ENCODE results near the gene FIGNL1.

Gene FIGNL1, protein sequence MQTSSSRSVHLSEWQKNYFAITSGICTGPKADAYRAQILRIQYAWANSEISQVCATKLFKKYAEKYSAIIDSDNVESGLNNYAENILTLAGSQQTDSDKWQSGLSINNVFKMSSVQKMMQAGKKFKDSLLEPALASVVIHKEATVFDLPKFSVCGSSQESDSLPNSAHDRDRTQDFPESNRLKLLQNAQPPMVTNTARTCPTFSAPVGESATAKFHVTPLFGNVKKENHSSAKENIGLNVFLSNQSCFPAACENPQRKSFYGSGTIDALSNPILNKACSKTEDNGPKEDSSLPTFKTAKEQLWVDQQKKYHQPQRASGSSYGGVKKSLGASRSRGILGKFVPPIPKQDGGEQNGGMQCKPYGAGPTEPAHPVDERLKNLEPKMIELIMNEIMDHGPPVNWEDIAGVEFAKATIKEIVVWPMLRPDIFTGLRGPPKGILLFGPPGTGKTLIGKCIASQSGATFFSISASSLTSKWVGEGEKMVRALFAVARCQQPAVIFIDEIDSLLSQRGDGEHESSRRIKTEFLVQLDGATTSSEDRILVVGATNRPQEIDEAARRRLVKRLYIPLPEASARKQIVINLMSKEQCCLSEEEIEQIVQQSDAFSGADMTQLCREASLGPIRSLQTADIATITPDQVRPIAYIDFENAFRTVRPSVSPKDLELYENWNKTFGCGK

DNA sequence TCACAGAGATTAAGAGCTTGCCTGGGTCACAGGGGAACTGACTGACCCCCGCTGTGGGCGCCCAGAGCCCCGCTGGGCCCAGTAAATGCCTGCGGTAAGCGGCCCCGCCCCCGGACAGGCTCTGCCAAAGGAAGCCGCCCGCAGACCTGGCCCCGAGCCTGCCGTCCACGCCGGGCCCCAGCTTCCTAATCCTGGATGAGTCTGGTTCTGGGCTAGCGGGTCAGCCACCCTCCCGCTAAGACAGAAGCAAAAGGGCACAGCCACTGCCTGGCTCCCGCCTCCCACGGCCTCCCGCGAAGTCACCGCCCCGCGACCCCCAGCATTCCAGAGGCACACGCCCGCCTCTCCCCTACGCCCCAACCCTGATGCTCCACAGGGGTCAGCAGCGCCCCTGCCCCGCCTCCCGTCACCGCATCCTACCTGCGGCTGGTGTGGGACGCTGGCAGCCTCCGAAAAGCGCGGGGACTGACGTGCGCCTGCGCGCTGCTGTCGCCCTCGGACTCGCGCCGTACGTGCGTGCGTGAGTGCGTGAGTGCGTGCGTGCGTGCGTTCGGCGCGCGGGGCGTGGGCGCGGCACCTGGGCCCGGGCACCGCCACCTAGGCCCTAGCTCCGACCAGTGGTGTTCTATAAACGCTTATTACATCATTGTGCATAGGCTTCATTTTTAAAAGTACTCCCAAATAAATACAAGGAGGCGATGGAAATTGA, at the start of gene FIGNL1:
TSS of gene FIGNL1 (minus strand) at position 470 of the 709 bp plus-strand sequence. CDS start 3,063 bp downstream, outside the sequence.
- peak; percentile 90 for DNase-seq (ENCODE audit: low read depth, low spot score)

DNA sequence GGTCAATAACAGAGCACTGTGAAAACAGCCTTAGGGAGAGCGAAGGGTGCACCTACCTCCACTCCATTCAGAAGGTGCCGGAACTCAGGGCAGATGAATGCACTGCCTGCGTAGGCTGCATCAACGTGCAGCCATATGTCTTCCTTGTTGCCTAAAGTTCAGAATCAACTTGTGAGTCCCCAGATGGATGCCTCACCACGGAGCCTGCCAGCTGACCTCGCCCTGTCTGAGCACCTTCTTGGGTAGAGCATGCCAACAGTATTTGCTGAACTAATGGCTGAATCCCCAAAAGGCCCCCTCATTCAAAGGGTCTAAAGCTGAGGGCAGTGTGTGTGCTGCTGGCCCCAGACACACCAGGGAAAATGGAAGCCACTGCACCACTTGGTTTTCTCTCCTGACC, 48.9 kb upstream of the FIGNL1 start:
- DNase-seq (ENCODE audit: low read depth, low spot score): no peak

DNA sequence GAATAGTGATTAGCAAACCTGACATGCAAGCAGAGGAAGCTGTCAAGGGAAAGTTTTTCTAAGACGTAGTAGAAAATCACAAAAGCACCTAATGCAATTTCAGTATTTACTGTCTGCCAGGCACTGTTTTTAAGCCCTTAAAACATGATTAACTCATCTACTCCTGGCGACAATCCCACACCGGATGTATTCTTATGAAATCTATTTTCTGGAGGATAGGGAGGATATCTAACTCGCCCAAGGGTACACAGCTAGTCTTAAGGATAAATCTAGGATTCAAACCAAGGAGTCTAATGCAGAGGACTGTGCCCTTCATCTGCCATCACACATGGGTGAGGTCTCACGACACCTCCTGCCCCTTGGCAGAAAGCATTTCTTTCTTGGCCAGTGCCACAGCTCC, 47.8 kb upstream of the FIGNL1 start:
- DNase-seq (ENCODE audit: low read depth, low spot score): no peak

DNA sequence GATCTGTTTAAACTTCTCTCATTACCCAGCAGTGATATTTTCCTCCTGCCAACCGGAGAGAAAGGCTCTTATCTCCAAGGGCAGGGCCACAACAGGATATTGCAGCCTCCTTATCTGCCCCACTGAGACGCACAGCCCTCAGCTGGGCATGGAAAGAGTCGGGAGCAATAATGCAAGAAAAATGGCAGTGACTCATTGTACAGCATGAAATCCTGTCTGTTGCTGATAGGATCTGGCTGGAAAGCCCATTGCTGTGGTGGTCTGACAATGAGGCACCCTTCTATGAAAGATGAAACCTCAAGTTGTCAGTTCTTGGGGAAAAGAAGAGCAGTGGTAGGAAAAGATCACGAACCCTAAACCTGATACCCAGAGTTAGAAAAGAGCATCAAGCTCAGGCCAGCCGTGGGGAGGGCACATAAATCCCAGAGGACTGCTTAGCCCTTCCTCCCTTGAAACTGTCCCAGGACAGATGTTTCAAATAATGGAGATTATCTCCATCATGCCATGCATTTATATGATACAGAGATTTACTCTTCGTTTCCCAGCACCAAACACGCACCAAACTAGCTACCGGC, 47.0 kb upstream of the FIGNL1 start:
- peak; percentile 33 for DNase-seq (ENCODE audit: low read depth, low spot score)

DNA sequence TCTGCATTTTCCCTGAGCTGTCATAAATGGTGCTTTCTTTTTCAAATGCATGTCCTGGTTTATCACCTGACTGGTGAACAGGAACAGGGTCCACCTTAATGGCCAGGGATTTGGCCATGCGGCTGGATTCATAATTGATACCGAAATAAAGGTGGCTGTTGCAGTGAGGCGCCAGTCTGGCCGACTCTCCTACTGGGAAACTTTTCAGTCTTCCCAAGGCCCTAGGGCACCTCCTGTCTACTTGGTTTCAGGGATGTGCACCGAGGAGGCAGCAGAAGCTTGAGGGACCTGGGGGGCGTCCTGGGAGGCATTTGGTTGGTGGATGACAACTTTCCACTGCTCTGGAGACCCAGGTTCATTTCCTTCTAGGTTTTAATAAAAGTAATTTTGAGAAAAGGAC, 46.4 kb upstream of the FIGNL1 start:
- no peak for DNase-seq (ENCODE audit: low read depth, low spot score)

DNA sequence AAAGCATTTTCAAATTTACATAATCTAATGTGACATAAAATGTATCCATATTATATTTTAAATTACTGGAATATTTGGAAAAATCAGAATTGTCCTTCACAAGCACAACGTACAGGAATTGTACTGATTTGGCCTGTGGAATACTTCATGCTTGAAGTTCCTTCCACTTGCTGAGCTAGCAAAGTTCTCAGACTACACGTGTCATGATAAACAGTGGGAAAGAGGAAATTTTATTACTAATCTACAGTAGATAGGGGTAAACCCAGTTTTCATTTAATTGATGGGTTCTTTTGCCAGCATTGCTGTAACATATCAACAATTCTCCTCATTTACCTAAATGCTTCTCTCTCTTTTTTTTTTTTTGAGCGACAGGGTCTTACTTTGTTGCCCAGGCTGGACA, 45.6 kb upstream of the FIGNL1 start:
- no peak for DNase-seq (ENCODE audit: low read depth, low spot score)

DNA sequence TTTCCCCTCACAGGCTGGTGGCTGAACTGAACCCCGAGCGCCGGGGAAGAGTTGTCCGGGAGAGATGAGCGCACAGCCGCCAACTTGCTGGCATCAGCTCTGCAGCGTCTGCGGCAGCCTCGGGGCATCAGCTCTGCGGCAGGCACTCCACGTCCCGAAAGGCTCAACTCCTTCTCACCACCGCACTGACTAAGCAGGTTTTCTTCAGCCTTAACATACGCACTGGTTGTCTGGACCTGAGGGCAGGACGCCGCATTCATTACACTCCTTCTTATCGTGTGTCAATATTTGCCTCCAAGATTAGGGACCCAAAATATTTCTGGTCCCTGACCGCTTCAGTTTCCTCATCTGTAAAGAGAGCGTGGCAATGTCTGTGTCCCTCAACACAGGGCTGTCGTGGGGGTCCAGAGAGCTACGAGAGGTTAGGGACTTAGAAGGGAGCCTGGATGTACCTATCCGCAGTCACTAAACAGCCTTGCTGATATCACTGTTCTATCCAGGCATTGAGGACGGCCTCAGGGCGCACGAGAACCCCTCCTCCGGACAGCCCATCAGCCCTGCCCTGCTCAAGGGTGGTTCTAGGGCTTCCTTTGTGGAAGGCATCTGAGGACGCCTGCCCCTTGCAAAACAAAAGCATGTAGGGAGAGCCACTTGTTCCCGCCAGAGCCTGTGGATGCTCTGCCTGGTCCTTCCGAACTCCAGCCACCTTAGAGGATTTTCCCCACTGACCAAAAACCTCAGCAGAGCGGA, 42.8 kb upstream of the FIGNL1 start:
- DNase-seq (ENCODE audit: low read depth, low spot score): no peak

DNA sequence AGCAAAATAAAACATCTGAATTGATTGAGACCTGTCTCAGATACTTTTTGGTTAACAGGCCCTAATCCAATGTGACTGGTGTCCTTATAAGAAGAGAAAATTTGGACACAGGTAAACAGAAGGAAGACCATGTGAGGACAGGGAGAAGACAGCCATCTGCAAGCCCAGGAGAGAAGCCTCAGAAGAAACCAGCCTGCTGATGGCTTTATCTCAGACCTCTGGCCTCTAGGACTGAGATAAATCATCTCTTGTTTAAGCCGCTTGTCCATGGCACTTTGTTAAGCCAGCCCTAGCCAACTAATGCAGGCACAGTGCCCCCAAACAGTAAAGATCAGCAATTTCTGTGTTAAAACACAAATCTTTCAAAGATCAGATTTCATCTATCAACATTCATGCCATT, 41.8 kb upstream of the FIGNL1 start:
- no peak for DNase-seq (ENCODE audit: low read depth, low spot score)

DNA sequence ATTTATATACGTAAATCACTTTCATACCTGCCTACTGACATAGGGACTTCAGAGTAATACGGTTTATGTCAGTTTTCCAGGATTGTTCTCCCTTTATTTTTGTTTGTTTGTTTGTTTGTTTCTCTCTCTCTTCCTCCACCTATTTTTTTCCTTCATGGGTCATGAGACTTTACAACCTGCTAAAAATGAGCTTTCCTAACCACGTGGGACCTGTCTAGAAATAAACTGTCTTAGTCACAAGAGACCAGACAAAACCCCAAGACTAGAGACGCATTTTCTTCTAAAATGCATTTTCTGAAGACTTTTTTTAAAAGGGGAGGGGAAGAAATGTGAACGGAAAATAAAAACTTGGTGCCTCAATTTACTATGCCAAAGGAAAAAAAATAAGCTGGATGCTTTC, 41.1 kb upstream of the FIGNL1 start:
- no peak for DNase-seq (ENCODE audit: low read depth, low spot score)

DNA sequence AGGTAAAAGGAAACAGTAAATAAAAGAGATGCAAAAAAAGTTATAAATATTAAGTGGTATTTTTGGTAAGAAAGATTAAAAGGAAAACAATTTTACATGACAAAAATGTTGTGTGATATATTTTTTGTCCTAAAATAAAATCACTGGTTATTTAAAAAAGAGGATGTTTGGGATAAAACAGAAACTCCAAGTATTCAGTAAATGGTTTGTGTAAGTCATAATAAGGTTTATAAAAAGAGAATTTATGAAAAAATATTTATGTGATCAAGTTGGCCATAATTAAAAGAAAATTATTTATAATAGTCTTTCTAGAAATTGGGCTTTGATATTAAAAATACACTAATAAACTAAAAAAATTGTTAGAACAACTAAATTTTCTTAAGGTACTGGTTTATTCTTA, 38.2 kb upstream of the FIGNL1 start:
- no peak for DNase-seq (ENCODE audit: low read depth, low spot score)

DNA sequence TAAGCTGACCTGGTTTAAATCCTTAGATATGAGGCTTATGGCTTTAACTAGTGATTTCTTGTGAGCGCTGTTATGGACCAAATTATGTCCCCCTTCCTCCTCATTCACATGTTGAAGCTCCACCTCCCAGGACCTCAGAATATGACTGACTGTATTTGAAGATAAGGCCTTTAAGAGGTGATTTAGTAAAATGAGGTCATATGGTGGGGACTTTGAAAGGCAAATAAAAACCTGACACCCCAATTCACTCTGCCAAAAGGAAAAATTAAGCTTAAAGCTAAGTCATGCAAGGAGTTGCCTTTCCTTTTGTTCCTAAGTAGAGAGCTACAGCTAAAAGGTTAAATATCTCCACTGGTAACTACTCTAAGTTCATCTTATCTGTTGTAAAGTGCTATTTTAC, 36.4 kb upstream of the FIGNL1 start:
- DNase-seq (ENCODE audit: low read depth, low spot score): no peak

DNA sequence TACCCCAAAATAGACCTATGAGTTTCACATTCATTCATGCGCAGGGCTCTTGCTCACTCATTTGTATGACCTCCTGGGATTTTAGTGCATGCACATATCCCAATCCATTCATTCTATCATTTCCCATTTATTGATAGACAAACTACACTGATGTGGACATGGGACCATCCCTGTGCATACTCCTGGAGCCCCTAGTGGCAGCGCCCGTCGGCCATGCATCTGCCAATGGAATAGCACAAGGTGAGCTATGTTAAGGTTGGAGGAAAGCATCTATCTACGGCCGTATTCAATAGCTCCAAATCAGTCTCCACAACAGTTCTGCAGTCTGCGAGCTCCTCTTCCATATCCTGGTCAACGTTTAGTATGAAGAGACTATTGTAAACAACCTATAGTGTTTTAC, 31.7 kb upstream of the FIGNL1 start:
- no peak for DNase-seq (ENCODE audit: low read depth, low spot score)

DNA sequence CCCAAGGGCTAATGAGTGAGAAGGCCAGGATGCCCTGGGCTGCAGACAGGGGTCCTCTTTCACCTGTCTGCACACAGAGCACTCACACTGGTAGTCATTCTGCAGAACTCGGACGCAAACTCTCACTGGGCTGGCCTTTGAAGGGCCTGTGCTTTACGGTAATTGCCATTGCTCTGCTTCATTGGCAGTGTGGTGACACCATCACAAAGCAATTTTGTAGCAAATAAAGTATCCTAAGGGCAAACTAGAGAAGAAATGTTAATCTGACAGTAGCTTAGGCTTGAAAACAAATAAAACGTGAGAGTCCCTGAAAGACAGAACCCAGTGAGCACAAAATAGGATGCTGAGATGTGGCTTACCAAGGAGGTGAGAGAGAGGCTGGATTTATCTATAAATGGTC, 30.6 kb upstream of the FIGNL1 start:
- no peak for DNase-seq (ENCODE audit: low read depth, low spot score)

DNA sequence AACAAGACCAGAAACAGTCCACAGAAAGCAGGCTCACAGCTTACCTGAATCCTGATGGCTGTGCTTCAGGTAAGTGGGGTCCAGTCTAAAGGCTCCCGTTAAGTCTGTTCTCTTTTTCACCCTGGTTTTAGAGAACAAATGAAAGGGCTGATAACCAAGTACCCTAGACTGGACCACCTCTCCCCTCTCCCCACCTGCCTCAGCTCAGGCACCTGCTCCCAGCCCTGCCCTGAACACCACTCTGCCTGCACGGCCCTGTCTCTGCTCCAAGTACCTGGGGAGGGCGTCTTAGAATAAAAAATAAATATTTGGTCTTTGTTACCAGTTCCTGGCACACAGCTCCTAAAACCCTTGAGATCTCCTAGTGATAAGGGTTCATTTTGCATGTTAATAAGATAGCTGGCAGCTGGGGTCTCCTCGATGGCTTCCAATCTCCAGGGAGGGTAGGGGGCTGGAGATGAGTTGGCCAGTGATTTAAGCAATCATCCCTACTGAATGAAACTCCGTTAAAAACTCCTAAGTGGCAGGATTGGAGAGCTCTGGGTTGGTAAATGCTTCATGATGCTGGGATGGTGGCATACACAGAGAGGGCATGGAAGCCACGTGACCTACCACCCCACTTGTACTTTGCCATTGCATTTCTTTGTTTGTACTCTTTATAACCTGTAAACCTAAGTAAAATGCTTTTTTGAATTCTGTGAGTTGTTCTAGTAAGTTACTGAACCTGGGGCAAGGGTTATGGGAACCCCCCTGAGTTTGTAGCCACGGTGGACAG, 29.8 kb upstream of the FIGNL1 start:
- no peak for DNase-seq (ENCODE audit: low read depth, low spot score)

DNA sequence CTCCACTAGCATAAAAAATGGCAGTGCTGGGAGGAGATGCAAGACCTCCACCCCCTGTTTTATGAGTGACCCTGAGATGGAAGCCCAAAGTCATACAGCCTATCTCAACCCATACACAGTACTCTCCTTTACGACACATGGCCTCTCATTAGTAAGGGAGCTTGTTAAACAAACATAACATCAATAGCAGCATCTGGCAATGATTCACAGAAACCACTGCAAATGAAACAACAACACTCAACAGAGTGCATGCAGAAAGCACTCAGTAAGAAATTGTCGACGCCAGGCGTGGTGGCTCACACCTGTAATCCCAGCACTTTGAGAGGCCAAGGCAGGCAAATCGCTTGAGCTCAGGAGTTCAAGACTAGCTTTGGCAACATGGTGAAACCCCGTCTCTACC, 27.5 kb upstream of the FIGNL1 start:
- DNase-seq (ENCODE audit: low read depth, low spot score): no peak

DNA sequence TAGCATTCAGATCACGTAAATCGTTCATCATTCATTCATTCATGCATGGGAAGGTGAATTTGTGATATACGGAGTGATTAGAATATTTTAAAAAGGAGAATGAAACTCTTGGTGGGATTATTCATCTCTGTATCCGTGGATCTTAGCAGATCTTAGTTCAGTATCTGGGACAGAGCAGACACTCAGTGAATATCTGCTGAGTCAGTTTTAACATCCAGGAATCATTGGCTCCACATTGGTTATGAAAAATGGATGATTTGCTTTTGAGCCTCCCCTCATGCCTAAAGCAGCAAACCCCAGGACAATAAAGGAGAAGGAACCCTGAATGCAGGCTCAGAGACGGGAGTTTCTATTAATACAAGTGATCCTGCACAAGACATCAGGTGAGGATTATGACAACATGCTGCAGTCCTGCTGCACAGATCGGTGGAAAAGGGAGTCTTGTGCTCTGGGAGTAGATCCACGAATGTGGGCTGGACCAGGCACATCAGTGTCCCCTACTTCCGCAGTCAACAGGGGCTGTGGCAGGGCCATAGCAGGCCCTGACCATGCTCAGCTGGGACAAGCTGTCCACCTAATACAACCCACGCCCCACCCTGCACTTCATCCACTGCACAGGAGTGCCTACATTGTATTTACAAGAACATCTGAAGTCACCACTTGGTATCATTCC, 26.9 kb upstream of the FIGNL1 start:
- DNase-seq (ENCODE audit: low read depth, low spot score): no peak

DNA sequence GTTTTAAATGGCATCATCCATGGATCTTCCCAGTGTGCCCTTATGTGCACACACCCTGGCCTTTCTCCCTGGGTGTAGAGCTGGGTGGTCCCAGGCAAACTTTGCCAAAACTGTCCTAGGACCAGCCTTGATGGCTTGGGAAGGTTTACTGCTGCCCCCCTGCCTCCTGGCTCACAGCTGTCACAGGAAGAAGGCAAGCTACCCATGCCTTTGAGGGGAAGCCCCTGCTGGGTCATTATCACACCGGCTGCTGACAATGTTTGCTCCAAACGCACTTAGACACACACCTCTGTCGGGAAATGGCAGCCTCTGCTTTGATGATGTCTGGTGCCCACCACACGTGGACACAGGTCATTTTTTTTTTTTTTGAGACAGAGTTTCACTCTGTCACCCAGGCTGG, 25.2 kb upstream of the FIGNL1 start:
- DNase-seq (ENCODE audit: low read depth, low spot score): no peak

DNA sequence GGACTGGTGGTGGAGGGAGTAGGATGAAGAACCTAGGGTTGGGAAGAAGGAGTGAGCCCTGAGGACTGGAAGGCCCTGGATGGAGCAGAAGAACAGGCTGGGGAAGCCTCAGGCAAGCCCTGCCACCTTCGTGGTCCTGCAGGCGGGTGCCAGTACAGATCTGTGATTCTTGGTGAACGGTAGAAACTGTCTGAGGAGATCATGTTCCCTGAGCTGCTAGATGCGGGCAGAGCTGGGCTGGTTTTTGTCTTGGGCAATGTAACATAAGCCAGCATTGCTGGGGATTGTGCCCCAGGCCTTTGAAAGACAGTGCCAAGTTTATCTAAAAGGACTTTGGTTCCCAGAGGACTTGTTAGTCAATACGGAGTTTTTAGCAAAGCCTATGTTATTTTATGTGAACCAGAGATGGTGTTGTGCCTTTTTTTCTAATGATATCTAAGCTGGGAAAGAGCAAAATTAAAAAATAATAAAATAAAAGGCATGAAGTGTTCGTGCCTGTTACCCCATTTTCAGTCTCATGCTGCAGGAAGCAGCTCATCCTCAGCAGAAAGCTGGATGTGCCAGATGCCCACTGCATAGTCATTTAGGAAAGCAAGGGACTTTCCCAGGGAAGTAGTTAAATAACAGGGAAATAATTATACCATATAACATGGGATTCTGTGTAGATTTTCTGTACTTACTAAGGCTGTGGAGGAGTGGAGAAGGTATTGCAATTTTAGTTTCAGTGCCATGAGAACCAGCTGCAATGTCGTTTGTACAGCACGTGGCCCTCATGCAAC, 24.4 kb upstream of the FIGNL1 start:
- no peak for DNase-seq (ENCODE audit: low read depth, low spot score)

DNA sequence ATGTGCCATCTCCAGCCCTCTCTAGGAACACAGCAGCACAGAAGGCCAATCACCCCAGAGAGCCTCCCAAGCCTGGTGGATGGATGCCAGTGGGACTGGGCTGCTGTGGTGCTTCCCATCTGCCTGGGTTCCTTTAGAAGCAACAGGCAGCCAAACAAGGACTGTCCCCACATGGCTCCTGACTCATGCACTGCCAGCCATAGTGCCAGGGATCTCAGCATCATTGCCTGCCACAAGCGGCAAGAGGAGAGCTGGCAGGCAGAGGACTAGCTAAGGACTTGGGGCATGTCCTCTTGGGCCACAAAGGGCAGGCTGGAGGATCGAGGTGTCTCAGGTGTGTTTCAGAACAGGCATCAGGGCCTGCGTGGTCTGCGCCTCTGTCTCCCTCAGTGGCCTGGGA, 23.4 kb upstream of the FIGNL1 start:
- no peak for DNase-seq (ENCODE audit: low read depth, low spot score)

DNA sequence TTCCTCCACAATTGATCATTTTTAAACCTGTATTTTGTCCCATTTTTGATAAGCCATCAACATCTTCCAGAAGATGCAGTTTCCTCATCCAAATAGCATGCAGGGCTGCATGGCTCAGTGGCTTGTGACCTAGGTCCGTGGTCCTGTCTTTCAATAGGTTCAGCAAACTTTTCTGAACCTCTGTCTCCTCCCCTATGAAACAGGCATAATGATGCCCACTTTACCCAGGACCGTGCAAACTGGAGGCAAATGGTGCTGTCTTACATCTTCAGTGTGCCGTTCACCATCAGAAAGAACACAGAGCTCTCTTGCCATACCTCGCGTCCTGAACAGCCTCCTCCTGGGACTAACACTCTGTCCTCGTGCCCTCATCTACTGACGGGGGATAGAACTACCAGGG, 22.3 kb upstream of the FIGNL1 start:
- DNase-seq (ENCODE audit: low read depth, low spot score): no peak
